K562 (cell line): ENCODE data around the gene RNF152. TPM values are rescaled to one million over a fixed set of nuclear protein-coding genes. Genes with fewer than 3 reads are reported as not detected.

Experiments
- ATAC-seq: fragments of 200-7000 bp; cut with Tn5 transposase; 3 replicates; pipeline ENCODE4 v1.9.1; 2020; ENCODE audit warnings: moderate library complexity
- BruUV-seq: library from RNA; stranded (reverse); fragments of 400-500 nt; replicated peaks from 2 replicates; lab custom pipeline; 2021; lab: Mats Ljungman, UMichigan
- CTCF ChIA-PET: fragments of 300-600 bp; formaldehyde crosslinking; extraction: SDS; loops from one replicate; lab custom pipeline; 2021; ENCODE audit warnings: low intra/inter-chr PET ratio; lab: Yijun Ruan, JAX
- POLR2A ChIA-PET: fragments of 300-600, 350-650 bp; sonication (Branson Sonifier 250); formaldehyde crosslinking; extraction: SDS; loops from one replicate; lab custom pipeline; 2021; ENCODE audit warnings: antibody characterized with exemption, inconsistent platforms; lab: Yijun Ruan, JAX
- DNase-seq, 4 experiments: peaks; one replicate each; pipeline versions ENCODE4 v3.0.0 to v3.0.0-alpha.2; 2011 to 2018; ENCODE audit warnings: low spot score in 3 of 4, mixed read lengths in 3 of 4; ENCODE audit errors: extremely low read depth in 1 of 4
- FAIRE-seq: peaks from 2 replicates; lab custom pipeline; 2011; peaks lifted over from hg19 to GRCh38; lab: Jason Lieb, UNC
- H2AFZ ChIP-seq: 2 replicates; pipeline ENCODE4 v1.6.0; 2011; ENCODE audit warnings: low read depth, low read length, control low read depth, inconsistent platforms
- H3K27ac ChIP-seq: fragments of 200-600 bp; 3 replicates; pipeline ENCODE4 v1.8.0; 2011; ENCODE audit warnings: low read depth, mild to moderate bottlenecking, control low read depth, inconsistent platforms, low read length, moderate library complexity, mixed read lengths; ENCODE audit errors: extremely low read depth
- H3K27me3 ChIP-seq, 2 experiments: fragments of 300-600 bp in 1 of 2; 2 replicates in 1 of 2; 3 replicates in 1 of 2; pipeline versions ENCODE4 v1.6.0 to v1.8.0; 2011; ENCODE audit warnings: inconsistent platforms in 2 of 2, low read length in 2 of 2, mild to moderate bottlenecking in 1 of 2, mixed read lengths in 1 of 2, moderate library complexity in 1 of 2; ENCODE audit not compliant: control insufficient read depth in 2 of 2, insufficient read depth in 2 of 2
- H3K36me3 ChIP-seq: fragments of 300-600 bp; 3 replicates; pipeline ENCODE4 v1.8.0; 2011; ENCODE audit warnings: mild to moderate bottlenecking, low read length, inconsistent platforms; ENCODE audit not compliant: control insufficient read depth, insufficient read depth
- H3K4me1 ChIP-seq, 2 experiments: fragments of 200-600 bp in 1 of 2; replicated peaks in 1 of 2; 2 replicates in 1 of 2; 3 replicates in 1 of 2; pipeline versions ENCODE4 v1.5.1 to v1.8.0; 2011; ENCODE audit warnings: inconsistent platforms in 2 of 2, low read length in 2 of 2, mild to moderate bottlenecking in 1 of 2, mixed read lengths in 1 of 2, moderate library complexity in 1 of 2; ENCODE audit not compliant: control insufficient read depth in 2 of 2, insufficient read depth in 2 of 2
- H3K4me2 ChIP-seq: 2 replicates; pipeline ENCODE4 v1.6.1; 2011; ENCODE audit warnings: low read length, control low read depth, inconsistent platforms, mixed read lengths; ENCODE audit not compliant: insufficient read depth
- H3K4me3 ChIP-seq: fragments of 200-600 bp; sonication (generic), shearing (Covaris generic); 2 replicates; pipeline ENCODE4 v1.5.1; 2016; ENCODE audit warnings: control low read depth, inconsistent platforms
- H3K79me2 ChIP-seq: fragments of 200-600 bp; 3 replicates; pipeline ENCODE4 v1.8.0; 2011; ENCODE audit warnings: low read length, inconsistent platforms; ENCODE audit not compliant: control insufficient read depth, insufficient read depth
- H3K9ac ChIP-seq, 2 experiments: 2 replicates each; pipeline versions ENCODE4 v1.6.0 to v1.6.1; 2011; ENCODE audit warnings: low read depth in 2 of 2, low read length in 2 of 2, control low read depth in 1 of 2, inconsistent platforms in 1 of 2, mild to moderate bottlenecking in 1 of 2, mixed read lengths in 1 of 2; ENCODE audit not compliant: insufficient read depth in 1 of 2
- H3K9me1 ChIP-seq: one replicate; pipeline ENCODE4 v1.6.0; 2011; ENCODE audit warnings: inconsistent platforms, mild to moderate bottlenecking, low read length, moderate library complexity; ENCODE audit not compliant: control insufficient read depth, insufficient read depth
- H3K9me3 ChIP-seq: replicated peaks from 2 replicates; pipeline ENCODE4 v1.5.1; 2011; ENCODE audit warnings: low read depth, low read length, inconsistent platforms; ENCODE audit not compliant: control insufficient read depth, insufficient read depth
- H4K20me1 ChIP-seq: replicated peaks from 2 replicates; pipeline ENCODE4 v1.6.1; 2011; ENCODE audit warnings: low read length, inconsistent platforms, mixed read lengths; ENCODE audit not compliant: control insufficient read depth, insufficient read depth
- ATF4 ChIP-seq: fragments of 450-650 bp; formaldehyde crosslinking; IDR thresholded peaks from 2 replicates; pipeline ENCODE4 v1.4.0; 2022; ENCODE audit warnings: mild to moderate bottlenecking, moderate library complexity
- MED1 ChIP-seq: sonication (generic); formaldehyde crosslinking; IDR thresholded peaks from 2 replicates; pipeline ENCODE4 v1.8.1; 2023; ENCODE audit warnings: missing genetic modification reagents, borderline replicate concordance
- NBN ChIP-seq: fragments of 450-650 bp; IDR thresholded peaks from 2 replicates; pipeline ENCODE4 v1.6.1; 2016; ENCODE audit warnings: low read depth, mild to moderate bottlenecking
- NCOA1 ChIP-seq: fragments of 450-650 bp; IDR thresholded peaks from 2 replicates; pipeline ENCODE4 v1.6.1; 2016; ENCODE audit warnings: low read depth
- NR4A1 ChIP-seq, 2 experiments: fragments of 250-450 bp in 1 of 2; fragments of 450-650 bp in 1 of 2; sonication (Bioruptor Pico) in 1 of 2; IDR thresholded peaks; 2 replicates each; pipeline versions ENCODE4 v1.4.0 to v1.6.1; 2016 to 2020; ENCODE audit warnings: mild to moderate bottlenecking in 2 of 2, missing compliant biosample characterization in 1 of 2, missing genetic modification characterization in 1 of 2, moderate library complexity in 1 of 2
- RUNX1 ChIP-seq: sonication (generic); IDR thresholded peaks from 2 replicates; pipeline ENCODE4 v1.6.1; 2016; ENCODE audit warnings: antibody characterized with exemption, low read depth
- SNRNP70 ChIP-seq: fragments of 200-400 bp; formaldehyde crosslinking; optimal IDR thresholded peaks from 2 replicates; pipeline ENCODE3; 2017; ENCODE audit warnings: low read depth, low read length
- TAF7 ChIP-seq: fragments of 450-650 bp; IDR thresholded peaks from 2 replicates; pipeline ENCODE4 v1.6.1; 2016; ENCODE audit warnings: missing genetic modification characterization, missing compliant biosample characterization
- TARDBP ChIP-seq: fragments of 450-650 bp; IDR thresholded peaks from 2 replicates; pipeline ENCODE4 v1.6.1; 2016
- ZKSCAN1 ChIP-seq: fragments of 150-350 bp; IDR thresholded peaks from 2 replicates; pipeline ENCODE4 v1.6.1; 2016; ENCODE audit warnings: low read depth, low read length
- ZNF23 ChIP-seq: fragments of 250-450 bp; sonication (Bioruptor Pico); IDR thresholded peaks from 2 replicates; pipeline ENCODE4 v1.4.0; 2020; ENCODE audit warnings: mild to moderate bottlenecking
- ZNF280B ChIP-seq: fragments of 250-450 bp; sonication (Bioruptor Pico); IDR thresholded peaks from 2 replicates; pipeline ENCODE4 v1.5.1; 2021; ENCODE audit warnings: mild to moderate bottlenecking
- ZNF3 ChIP-seq: fragments of 250-450 bp; sonication (Bioruptor Pico); IDR thresholded peaks from 2 replicates; pipeline ENCODE4 v1.5.0; 2021; ENCODE audit warnings: mild to moderate bottlenecking, moderate library complexity
- ZNF785 ChIP-seq: fragments of 250-450 bp; sonication (Bioruptor Pico); IDR thresholded peaks from 2 replicates; pipeline ENCODE4 v1.4.0; 2020; ENCODE audit warnings: mild to moderate bottlenecking
- WGBS: fragments of 100-300 bp; shearing (Covaris generic); methylation state at CpG from one replicate; pipeline ENCODE4 v1.1.6; 2016; ENCODE audit warnings: low coverage, mixed read lengths; ENCODE audit not compliant: insufficient coverage; ENCODE audit errors: missing lambda C conversion rate; 5-methylcytosine and 5-hydroxymethylcytosine counted together
- in situ Hi-C: fragments of 300-500 bp; cut with MboI; formaldehyde crosslinking; loops from 4 replicates; pipeline ENCODE4 v1.15.0; 2018; ENCODE audit warnings: inconsistent platforms, mixed read lengths
- intact Hi-C: fragments of 100-400 bp; cut with micrococcal nuclease; formaldehyde crosslinking; loops from 2 replicates; pipeline ENCODE4 v1.14.2; 2022
- polyA plus RNA-seq, 8 experiments: library from polyadenylated mRNA; depleted of rRNA in 4 of 8; stranded (reverse) in 5 of 8; unstranded in 3 of 8; fragments of >200 nt; fragmentation: Nextera tagmentation in 2 of 8; fragmentation: Illumina TruSeq in 1 of 8; extraction: Ambion mirVana in 2 of 8; extraction: Trizol in 1 of 8; gene quantifications; 2 replicates each; pipeline versions ENCODE4 v1.2.1 to v1.2.3, GENCODE V29; 2011 to 2014; ENCODE audit warnings: inconsistent platforms in 1 of 8, missing spikeins in 1 of 8
- total RNA-seq, 7 experiments: library from RNA; depleted of rRNA in 6 of 7; stranded (reverse); fragments of >200 nt in 6 of 7; fragmentation: Illumina TruSeq in 2 of 7; extraction: Trizol in 2 of 7; gene quantifications; 2 replicates each; pipeline versions ENCODE4 v1.2.1 to v1.2.3, GENCODE V29; 2011 to 2021; ENCODE audit warnings: low replicate concordance in 1 of 7

The RNF152 gene
- total and polyA plus RNA-seq, 9 of the 15 experiments (the other 6 are each of a cell fraction or from before 2014, with no cell fraction given) = 0.04 to 0.05 TPM; not detected in 7

DNA sequence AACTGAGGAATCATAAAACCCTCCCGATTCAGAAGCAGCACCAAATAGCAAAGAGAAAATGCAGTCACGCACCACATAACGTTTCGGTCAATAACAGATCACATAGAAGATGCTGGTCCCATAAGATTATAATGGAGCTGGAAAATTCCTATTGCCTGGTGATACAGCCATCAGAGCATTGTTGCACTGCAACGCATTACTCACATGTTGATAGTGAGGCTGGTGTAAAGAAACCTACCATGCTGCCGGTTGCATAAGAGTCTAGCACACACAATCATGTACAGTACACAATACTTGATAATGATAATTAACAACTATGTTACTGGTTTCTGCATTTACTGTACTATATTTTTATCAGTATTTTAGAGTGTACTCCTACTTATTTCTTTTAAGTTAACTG lies 32.5 kb downstream of the RNF152 start:
- Histone ChIP-seq H3K9ac (no peak overlapping the region), H4K20me1 (no peaks in the 10 kb centered on the region), H3K9me3 (no peaks in the 10 kb centered on the region), H3K27ac (no peak overlapping the region), H3K27me3 (peaks cover 0 to 14% of the 10 kb centered on the region in 2 experiments; a peak in 1 of 5 replicates), H3K9me1 (no peaks in the 10 kb centered on the region), H3K4me1 (no peaks in the 10 kb centered on the region), H3K36me3 (no peaks in the 10 kb centered on the region), H3K4me3 (no peak overlapping the region), H3K4me2 (no peak overlapping the region), H2AFZ (no peak overlapping the region), H3K79me2 (no peaks in the 10 kb centered on the region)
- in situ Hi-C loops (no loop called here), intact Hi-C loops (no loop called here)
- ChIA-PET CTCF (no interaction called here), POLR2A (no interaction called here)
- ATAC-seq = no peak
- 1% methylated on average over 6 of the region's 6 CpGs for WGBS
- no peak for DNase-seq
- TF ChIP-seq TARDBP (no peak), TAF7 (no peak), ZNF785 (no peak), ZNF3 (no peak), RUNX1 (no peak)
- FAIRE-seq = no peak
- no TSS peak for BruUV-seq

DNA sequence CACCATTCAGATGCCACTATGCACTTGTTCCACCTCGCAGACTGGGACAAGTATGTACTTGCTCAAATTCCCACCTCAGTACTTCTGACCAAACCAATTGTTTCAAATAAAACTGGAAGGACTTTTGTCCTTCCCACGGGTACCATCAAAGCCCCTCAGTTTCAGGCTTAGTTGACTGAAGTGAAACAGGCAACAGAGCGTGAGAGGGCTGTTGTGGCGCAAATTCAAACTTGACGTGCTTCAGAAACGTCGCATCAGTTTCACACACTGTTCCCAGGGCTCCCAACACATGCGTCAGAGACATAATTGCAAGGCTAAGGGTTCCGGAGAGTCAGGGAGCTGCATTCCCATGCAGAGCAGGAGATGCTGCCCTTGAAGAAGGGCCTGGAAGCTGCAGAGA lies 33.7 kb downstream of the RNF152 start:
- no peak overlapping the region for H3K27ac ChIP-seq
- FAIRE-seq = no peak
- no peaks in the 10 kb centered on the region for H3K9me3 ChIP-seq
- intact Hi-C loops = no loop called here
- no peaks in the 10 kb centered on the region for H3K9me1 ChIP-seq
- H4K20me1 ChIP-seq = no peaks in the 10 kb centered on the region
- ChIA-PET CTCF (no interaction called here), POLR2A (interaction anchor here (0.5 kb wide), 1 partner anchor 104 kb away, joined by 3 read pairs; no protein-coding TSS in a partner anchor)
- WGBS = 0% methylated on average over 6 of the region's 9 CpGs
- H3K4me3 ChIP-seq = no peak overlapping the region
- H3K4me2 ChIP-seq = no peak overlapping the region
- no peak for ATAC-seq
- no peaks in the 10 kb centered on the region for H3K36me3 ChIP-seq
- H3K27me3 ChIP-seq = 0 out of 5 replicates have a peak, but pooled peaks cover 0 to 11% of the 10 kb centered on the region in 2 experiments
- H3K9ac ChIP-seq = no peak overlapping the region
- no TSS peak for BruUV-seq
- no peaks in the 10 kb centered on the region for H3K79me2 ChIP-seq
- no peak for DNase-seq
- in situ Hi-C loops = no loop called here
- H3K4me1 ChIP-seq = no peaks in the 10 kb centered on the region
- no peak overlapping the region for H2AFZ ChIP-seq
- TF ChIP-seq ATF4 (CRISPR knock-in tag) (no peak), ZNF23 (CRISPR knock-in tag) (no peak), ZNF280B (CRISPR knock-in tag) (no peak), ZKSCAN1 (no peak), NBN (no peak), NR4A1 (CRISPR knock-in tag; IDR thresholded peaks at IDR 0.05) (no peak), NR4A1 (tag; IDR thresholded peaks at IDR 0.05) (no peak), MED1 (CRISPR knock-in tag) (no peak), NCOA1 (no peak), SNRNP70 (no peak)
